Pancreas (tissue), 10 donors: Measurements from ENCODE around the gene MRPS10. TPM values are rescaled to one million over a fixed set of nuclear protein-coding genes. Genes with fewer than 3 reads are reported as not detected.

Source experiments
- ATAC-seq, 4 donors: fragments of 200-7000 bp; cut with Tn5 transposase; one replicate each; pipeline versions ENCODE4 v1.8.0 to v1.9.1; 2020; ENCODE audit warnings: mild to moderate bottlenecking in 4 of 4, moderate library complexity in 4 of 4
- DNase-seq, 6 donors: peaks; one replicate each; pipeline ENCODE4 v3.0.0-alpha.2; 2020
- FAIRE-seq: peaks from 2 replicates; lab custom pipeline; 2012; peaks lifted over from hg19 to GRCh38; lab: Jason Lieb, UNC
- H3K27ac ChIP-seq, 4 donors: fragments of 200-600 bp; sonication (generic); 1 replicate in 3 of 4; 2 replicates in 1 of 4; pipeline versions ENCODE4 v1.5.0 to v1.8.0; 2020
- H3K27me3 ChIP-seq, 4 donors: fragments of 200-600 bp; one replicate each; pipeline ENCODE4 v1.8.0; 2021
- H3K36me3 ChIP-seq, 3 donors: fragments of 200-600 bp; sonication (generic) in 1 of 3; one replicate each; pipeline versions ENCODE4 v1.5.0 to v1.8.0; 2020 to 2021
- H3K4me1 ChIP-seq, 3 donors: fragments of 200-600 bp; one replicate each; pipeline ENCODE4 v1.8.0; 2021
- H3K4me3 ChIP-seq, 4 donors: fragments of 200-600 bp; sonication (generic) in 2 of 4; one replicate each; pipeline versions ENCODE4 v1.5.0 to v1.8.0; 2020 to 2021
- H3K9me3 ChIP-seq, 4 donors: fragments of 200-600 bp; one replicate each; pipeline ENCODE4 v1.8.0; 2021
- WGBS, 2 donors: extraction: QIAGEN DNeasy Blood & Tissue Kit; methylation state at CpG; one replicate each; pipeline ENCODE4 v1.1.7; 2013; 5-methylcytosine and 5-hydroxymethylcytosine counted together
- intact Hi-C, 3 donors: fragments of 100-400 bp; cut with DNase I; formaldehyde crosslinking; loops; one replicate each; pipeline versions ENCODE4 v1.11.1 to v1.14.2; 2022
- polyA plus RNA-seq, 2 donors: library from polyadenylated mRNA; stranded (reverse); fragments of 200-250 nt; gene quantifications; one replicate each; pipeline ENCODE4 v1.2.3, GENCODE V29; 2013
- total RNA-seq, 6 donors: library from RNA; stranded (reverse); fragmentation: NEBNext Ultra II Directional in 4 of 6; extraction: Animal tissue kit (Norgen Biotek cat#: 25700) in 4 of 6; gene quantifications; one replicate each; pipeline versions ENCODE4 v1.2.1 to v1.2.4, GENCODE V29; 2021 to 2023
- TF ChIP-seq, protein P1 (sequence below), 4 donors: fragments of 200-600 bp; sonication (generic) in 3 of 4; IDR thresholded peaks; one replicate each; pipeline versions ENCODE4 v1.5.0 to v1.8.0; 2021; ENCODE audit warnings: antibody characterized with exemption in 4 of 4
- donor health status: healthy with polysubstance abuse.
- donor health status: DM: no; HTN: no; CAD: no; lungs with moderate emphysema.
- donor health status: DM: no; HTN: no; CAD: no.
- donor health status: control.
- donor health status: control.
- donor health status: Bipolar disorder and iron deficiency.
- donor health status: DM: yes; HTN: yes; CAD: no.
- donor health status: DM: no; HTN: no; CAD: no.
- donor health status: DM: no; HTN: no; CAD: no.
- donor health status: DM: yes; HTN: yes; CAD: no.

MRPS10 gene
- total and polyA plus RNA-seq, 8 donors: 6.7 to 12.5 (median 10.8) TPM

DNA sequence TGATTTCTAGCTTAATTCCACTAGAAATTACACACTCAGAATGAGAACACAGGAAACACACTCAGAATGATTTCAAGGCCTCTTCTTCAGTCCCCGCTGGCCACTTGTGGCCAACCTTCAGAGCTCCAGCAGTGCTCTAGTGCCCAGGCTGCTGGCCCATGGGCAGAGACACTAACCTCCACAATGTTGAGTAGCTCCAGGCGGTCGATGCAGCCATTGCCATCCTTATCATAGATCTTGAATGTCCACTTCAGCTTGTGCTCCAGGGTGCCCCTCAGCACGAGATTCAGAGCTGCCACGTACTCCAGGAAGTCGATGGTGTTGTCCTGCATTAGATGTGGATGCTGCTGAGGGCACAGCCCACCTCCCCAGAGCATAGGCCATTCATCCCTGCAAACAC is 29.3 kb downstream of the MRPS10 start:
- WGBS, 2 donors: 68 to 86% methylated on average over 6 of the region's 6 CpGs
- no peaks in the 10 kb centered on the region for H3K4me1 ChIP-seq
- H3K9me3 ChIP-seq: no peaks in the 10 kb centered on the region
- FAIRE-seq: no peak
- no peak overlapping the region for H3K4me3 ChIP-seq
- intact Hi-C loops: no loop called here
- DNase-seq: no peak
- H3K36me3 ChIP-seq: no peaks in the 10 kb centered on the region
- no peak for ATAC-seq
- H3K27me3 ChIP-seq: no peaks in the 10 kb centered on the region
- no peak overlapping the region for H3K27ac ChIP-seq
- TF ChIP-seq, protein P1, sequence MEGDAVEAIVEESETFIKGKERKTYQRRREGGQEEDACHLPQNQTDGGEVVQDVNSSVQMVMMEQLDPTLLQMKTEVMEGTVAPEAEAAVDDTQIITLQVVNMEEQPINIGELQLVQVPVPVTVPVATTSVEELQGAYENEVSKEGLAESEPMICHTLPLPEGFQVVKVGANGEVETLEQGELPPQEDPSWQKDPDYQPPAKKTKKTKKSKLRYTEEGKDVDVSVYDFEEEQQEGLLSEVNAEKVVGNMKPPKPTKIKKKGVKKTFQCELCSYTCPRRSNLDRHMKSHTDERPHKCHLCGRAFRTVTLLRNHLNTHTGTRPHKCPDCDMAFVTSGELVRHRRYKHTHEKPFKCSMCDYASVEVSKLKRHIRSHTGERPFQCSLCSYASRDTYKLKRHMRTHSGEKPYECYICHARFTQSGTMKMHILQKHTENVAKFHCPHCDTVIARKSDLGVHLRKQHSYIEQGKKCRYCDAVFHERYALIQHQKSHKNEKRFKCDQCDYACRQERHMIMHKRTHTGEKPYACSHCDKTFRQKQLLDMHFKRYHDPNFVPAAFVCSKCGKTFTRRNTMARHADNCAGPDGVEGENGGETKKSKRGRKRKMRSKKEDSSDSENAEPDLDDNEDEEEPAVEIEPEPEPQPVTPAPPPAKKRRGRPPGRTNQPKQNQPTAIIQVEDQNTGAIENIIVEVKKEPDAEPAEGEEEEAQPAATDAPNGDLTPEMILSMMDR (IDR thresholded peaks at IDR 0.05): no peak

DNA sequence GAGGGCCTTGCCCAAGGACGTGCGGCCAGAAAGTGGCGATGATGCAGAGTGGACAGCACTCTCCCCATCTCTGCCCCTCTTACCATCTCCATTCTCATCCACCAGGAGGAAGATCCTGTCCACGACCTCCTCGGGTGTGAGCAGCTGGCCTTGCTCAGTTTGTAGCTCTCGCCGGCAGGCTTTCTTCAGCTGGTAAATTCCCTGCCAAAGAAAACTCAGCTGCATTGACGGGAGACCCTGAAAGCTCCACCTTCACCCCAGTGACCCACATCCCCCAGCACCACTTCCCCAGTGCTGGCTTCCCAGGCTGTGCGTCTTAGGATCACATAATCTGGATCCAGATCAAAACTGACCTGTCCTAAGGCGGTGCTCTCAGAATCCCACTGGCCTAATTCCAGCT is 32.1 kb downstream of the MRPS10 start:
- intact Hi-C loops: no loop called here
- Histone ChIP-seq H3K27ac (no peak overlapping the region), H3K9me3 (no peaks in the 10 kb centered on the region), H3K4me3 (no peak overlapping the region), H3K4me1 (no peaks in the 10 kb centered on the region), H3K36me3 (no peaks in the 10 kb centered on the region), H3K27me3 (no peaks in the 10 kb centered on the region)
- no peak for ATAC-seq
- TF ChIP-seq, protein P1 (IDR thresholded peaks at IDR 0.05): no peak
- WGBS, 2 donors: 57 to 74% methylated on average over 10 of the region's 10 CpGs
- no peak for DNase-seq
- FAIRE-seq: no peak

DNA sequence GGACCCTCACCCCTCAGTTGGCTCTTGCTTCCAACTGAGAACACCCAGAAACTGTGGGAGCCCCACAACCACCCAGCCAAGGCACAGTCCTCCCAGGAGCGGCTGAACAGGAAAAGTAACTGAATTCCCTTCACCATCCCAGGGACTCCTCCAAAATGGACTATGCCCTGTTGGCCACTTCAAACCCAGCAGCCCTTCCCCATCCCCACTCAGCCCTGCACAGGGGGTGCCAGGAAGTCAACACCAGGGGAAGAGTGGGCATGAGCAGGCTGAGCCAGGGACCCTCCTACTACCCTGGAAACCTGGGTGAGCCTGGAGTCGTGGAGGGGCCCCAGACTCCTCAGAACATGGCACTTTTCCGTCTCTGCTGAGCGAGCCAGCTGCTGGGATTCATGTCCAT is 33.2 kb downstream of the MRPS10 start:
- WGBS, 2 donors: 82 to 90% methylated on average over 4 of the region's 4 CpGs
- DNase-seq (no peak), FAIRE-seq (no peak), ATAC-seq (no peak)
- Histone ChIP-seq H3K27me3 (no peaks in the 10 kb centered on the region), H3K9me3 (no peaks in the 10 kb centered on the region), H3K4me1 (no peaks in the 10 kb centered on the region), H3K27ac (no peak overlapping the region), H3K4me3 (no peak overlapping the region), H3K36me3 (no peaks in the 10 kb centered on the region)
- intact Hi-C loops: no loop called here
- TF ChIP-seq, protein P1 (IDR thresholded peaks at IDR 0.05): no peak

DNA sequence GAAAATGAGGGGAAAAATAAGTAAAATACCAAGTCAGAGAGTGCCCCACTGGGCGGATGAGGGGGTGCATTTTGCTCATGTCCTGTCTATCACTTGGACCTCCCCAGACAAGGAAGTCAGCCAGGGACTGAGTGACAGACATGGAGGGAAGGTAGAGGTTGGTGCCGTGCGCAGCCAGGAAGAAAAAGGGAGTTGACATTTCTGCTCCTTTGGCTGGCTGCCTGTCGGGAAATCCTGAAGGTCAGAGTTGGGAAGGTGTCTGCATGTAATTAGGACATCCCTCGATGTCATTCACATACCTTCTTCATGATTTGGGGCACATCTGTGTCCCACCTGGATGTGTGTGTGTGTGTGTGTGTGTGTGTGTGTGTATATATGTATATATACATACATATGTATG is 35.6 kb downstream of the MRPS10 start:
- FAIRE-seq (no peak), DNase-seq (peak in 1 of 6 donors; percentile 25), ATAC-seq (peak in 2 of 4 donors; percentile 50 to 57)
- H3K27me3 ChIP-seq: no peaks in the 10 kb centered on the region
- no peaks in the 10 kb centered on the region for H3K9me3 ChIP-seq
- no peak overlapping the region for H3K27ac ChIP-seq
- H3K4me1 ChIP-seq: no peaks in the 10 kb centered on the region
- no peak overlapping the region for H3K4me3 ChIP-seq
- intact Hi-C loops: no loop called here
- H3K36me3 ChIP-seq: no peaks in the 10 kb centered on the region
- TF ChIP-seq, protein P1 (IDR thresholded peaks at IDR 0.05): no peak
- 21 to 26% methylated on average over 5 of the region's 5 CpGs for WGBS, 2 donors

DNA sequence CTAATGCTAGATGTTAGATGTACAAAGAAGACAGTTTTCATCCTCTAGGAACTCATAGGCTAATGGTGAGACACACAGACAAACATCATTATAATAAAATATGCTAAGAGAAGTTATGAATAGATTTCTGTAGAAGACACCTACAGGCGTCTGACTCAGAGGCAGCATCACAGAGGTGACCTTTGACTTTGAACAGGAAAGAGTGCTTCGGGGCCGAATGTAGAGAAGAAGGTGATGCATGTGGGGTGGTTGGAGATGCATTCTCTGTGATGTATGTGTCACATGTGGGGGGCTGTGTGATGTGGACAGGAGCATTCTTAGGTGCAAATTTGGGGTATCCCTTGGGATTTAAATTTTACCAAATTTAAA is 37.7 kb downstream of the MRPS10 start:
- Histone ChIP-seq H3K4me1 (no peaks in the 10 kb centered on the region), H3K4me3 (no peak overlapping the region), H3K36me3 (no peaks in the 10 kb centered on the region), H3K9me3 (no peaks in the 10 kb centered on the region), H3K27ac (no peak overlapping the region), H3K27me3 (no peaks in the 10 kb centered on the region)
- FAIRE-seq (no peak), ATAC-seq (no peak), DNase-seq (no peak)
- intact Hi-C loops: no loop called here
- 71 to 80% methylated on average over 3 of the region's 3 CpGs for WGBS, 2 donors
- TF ChIP-seq, protein P1 (IDR thresholded peaks at IDR 0.05): no peak
